H1 (cell line): ENCODE measurements around the gene C11orf65. TPM values are rescaled to one million over a fixed set of nuclear protein-coding genes. Genes with fewer than 3 reads are reported as not detected.

Experiments used
- CTCF ChIA-PET: fragments of 300-600 bp; sonication (Branson Sonifier 250); formaldehyde crosslinking; loops from one replicate; lab custom pipeline; 2021; ENCODE audit not compliant: partially characterized antibody; lab: Charles Lee
- POLR2A ChIA-PET: fragments of 300-600 bp; sonication (Branson Sonifier 250); formaldehyde crosslinking; loops from one replicate; lab custom pipeline; 2021; ENCODE audit warnings: inconsistent platforms; ENCODE audit not compliant: partially characterized antibody; lab: Charles Lee
- DNase-seq, 2 experiments: peaks; one replicate each; pipeline versions ENCODE4 v3.0.0 to v3.0.0-alpha.2; 2010 to 2022; ENCODE audit warnings: low spot score in 2 of 2, low read depth in 1 of 2, mixed read lengths in 1 of 2
- FAIRE-seq: peaks from 2 replicates; lab custom pipeline; 2011; peaks lifted over from hg19 to GRCh38; lab: Jason Lieb, UNC
- H2AFZ ChIP-seq: 2 replicates; pipeline ENCODE4 v1.8.1; 2012; ENCODE audit warnings: low read length, inconsistent platforms
- H2AK5ac ChIP-seq: 2 replicates; pipeline ENCODE4 v1.6.1; 2013; ENCODE audit warnings: low read depth, low read length
- H2BK120ac ChIP-seq: replicated peaks from 2 replicates; pipeline ENCODE3; 2013; ENCODE audit warnings: low read depth, low read length, inconsistent platforms
- H2BK12ac ChIP-seq: 2 replicates; pipeline ENCODE4 v1.6.1; 2013; ENCODE audit warnings: low read depth, low read length
- H2BK15ac ChIP-seq: 2 replicates; pipeline ENCODE4 v1.6.1; 2013; ENCODE audit warnings: low read length
- H2BK20ac ChIP-seq: 2 replicates; pipeline ENCODE4 v1.6.1; 2013; ENCODE audit warnings: low read length
- H2BK5ac ChIP-seq: 2 replicates; pipeline ENCODE4 v1.6.1; 2013; ENCODE audit warnings: low read depth, low read length
- H3K14ac ChIP-seq: 2 replicates; pipeline ENCODE4 v1.6.1; 2013; ENCODE audit warnings: inconsistent platforms; ENCODE audit not compliant: insufficient read length
- H3K18ac ChIP-seq: 2 replicates; pipeline ENCODE4 v1.6.1; 2013; ENCODE audit warnings: low read length; ENCODE audit errors: extremely low read depth
- H3K23ac ChIP-seq: 2 replicates; pipeline ENCODE4 v1.6.1; 2013; ENCODE audit warnings: inconsistent platforms; ENCODE audit not compliant: insufficient read length
- H3K23me2 ChIP-seq: 2 replicates; pipeline ENCODE4 v1.6.1; 2013; ENCODE audit warnings: low read depth, low read length
- H3K27ac ChIP-seq: 2 replicates; pipeline ENCODE4 v1.6.1; 2011; ENCODE audit warnings: low read depth, low read length, inconsistent platforms
- H3K27me3 ChIP-seq, 4 experiments: replicated peaks in 1 of 4; 1 replicate in 1 of 4; 2 replicates in 3 of 4; pipeline versions ENCODE4 v1.6.1 to v1.8.1; 2011 to 2013; ENCODE audit warnings: low read length in 3 of 4, mild to moderate bottlenecking in 3 of 4, inconsistent platforms in 2 of 4, mixed read lengths in 2 of 4, moderate library complexity in 1 of 4; ENCODE audit not compliant: control insufficient read depth in 3 of 4, insufficient read depth in 3 of 4; ENCODE audit errors: extremely low read depth in 1 of 4
- H3K36me3 ChIP-seq, 4 experiments: 2 replicates each; pipeline versions ENCODE4 v1.6.1 to v1.8.1; 2011 to 2013; ENCODE audit warnings: mild to moderate bottlenecking in 4 of 4, low read length in 3 of 4, moderate library complexity in 2 of 4, control low read depth in 1 of 4, inconsistent platforms in 1 of 4; ENCODE audit not compliant: insufficient read depth in 4 of 4, control insufficient read depth in 2 of 4
- H3K4ac ChIP-seq: replicated peaks from 2 replicates; pipeline ENCODE3; 2013; ENCODE audit warnings: low read length, low read depth, mixed read lengths, inconsistent platforms; ENCODE audit not compliant: insufficient read length
- H3K4me1 ChIP-seq, 4 experiments: replicated peaks in 1 of 4; 1 replicate in 1 of 4; 2 replicates in 3 of 4; pipeline versions ENCODE4 v1.6.1 to v1.8.1; 2011 to 2013; ENCODE audit warnings: low read length in 3 of 4, inconsistent platforms in 2 of 4, mixed read lengths in 1 of 4; ENCODE audit not compliant: insufficient read depth in 4 of 4, control insufficient read depth in 3 of 4
- H3K4me2 ChIP-seq, 2 experiments: 2 replicates each; pipeline versions ENCODE4 v1.6.1 to v1.8.1; 2011 to 2013; ENCODE audit warnings: low read depth in 2 of 2, low read length in 2 of 2, control low read depth in 1 of 2, inconsistent platforms in 1 of 2, mild to moderate bottlenecking in 1 of 2; ENCODE audit not compliant: insufficient read depth in 1 of 2
- H3K4me3 ChIP-seq, 4 experiments: fragments of 200-600, 300-600 bp in 1 of 4; sonication (generic), shearing (Covaris generic), sonication (Bioruptor Twin) in 1 of 4; 2 replicates each; pipeline versions ENCODE4 v1.5.1 to v1.8.1; 2011 to 2016; ENCODE audit warnings: low read length in 4 of 4, low read depth in 3 of 4, control low read depth in 2 of 4, inconsistent platforms in 2 of 4, mild to moderate bottlenecking in 2 of 4, mixed read lengths in 1 of 4, moderate library complexity in 1 of 4; ENCODE audit not compliant: insufficient read depth in 2 of 4; ENCODE audit errors: extremely low read depth in 1 of 4
- H3K56ac ChIP-seq: replicated peaks from 2 replicates; pipeline ENCODE3; 2013; ENCODE audit warnings: low read depth, mild to moderate bottlenecking, mixed read lengths, low read length, inconsistent platforms; ENCODE audit not compliant: insufficient read length
- H3K79me1 ChIP-seq: 2 replicates; pipeline ENCODE4 v1.6.1; 2013; ENCODE audit warnings: low read depth, low read length, control low read depth
- H3K79me2 ChIP-seq, 2 experiments: 2 replicates each; pipeline versions ENCODE4 v1.6.1 to v1.8.1; 2012 to 2013; ENCODE audit warnings: low read length in 2 of 2, mild to moderate bottlenecking in 2 of 2, inconsistent platforms in 1 of 2; ENCODE audit not compliant: insufficient read depth in 2 of 2, control insufficient read depth in 1 of 2
- H3K9ac ChIP-seq, 4 experiments: replicated peaks in 1 of 4; 1 replicate in 1 of 4; 2 replicates in 3 of 4; pipeline versions ENCODE4 v1.6.1 to v1.8.1; 2011 to 2013; ENCODE audit warnings: low read depth in 3 of 4, low read length in 3 of 4, control low read depth in 2 of 4, mild to moderate bottlenecking in 2 of 4, moderate library complexity in 2 of 4, inconsistent platforms in 1 of 4; ENCODE audit errors: extremely low read depth in 1 of 4
- H3K9me3 ChIP-seq, 2 experiments: 2 replicates each; pipeline versions ENCODE4 v1.6.1 to v1.8.1; 2012 to 2013; ENCODE audit warnings: mild to moderate bottlenecking in 2 of 2, moderate library complexity in 2 of 2, control low read depth in 1 of 2, inconsistent platforms in 1 of 2, low read depth in 1 of 2, low read length in 1 of 2, mixed read lengths in 1 of 2; ENCODE audit not compliant: insufficient read depth in 2 of 2
- H4K20me1 ChIP-seq, 2 experiments: replicated peaks in 1 of 2; 2 replicates each; pipeline versions ENCODE3 to v1.8.1; 2011 to 2013; ENCODE audit warnings: inconsistent platforms in 2 of 2, low read length in 2 of 2, mild to moderate bottlenecking in 1 of 2; ENCODE audit not compliant: insufficient read depth in 2 of 2, control insufficient read depth in 1 of 2
- H4K5ac ChIP-seq: 2 replicates; pipeline ENCODE4 v1.6.1; 2013; ENCODE audit warnings: low read length, low read depth, mixed read lengths, inconsistent platforms; ENCODE audit not compliant: insufficient read length
- H4K8ac ChIP-seq: 2 replicates; pipeline ENCODE4 v1.8.0; 2013; ENCODE audit warnings: mild to moderate bottlenecking, moderate library complexity, low read length, inconsistent platforms; ENCODE audit not compliant: insufficient read depth; ENCODE audit errors: extremely low read depth
- H4K91ac ChIP-seq: replicated peaks from 2 replicates; pipeline ENCODE3; 2013; ENCODE audit warnings: low read length, mixed read lengths, inconsistent platforms; ENCODE audit not compliant: insufficient read length
- ASH2L ChIP-seq: fragments of 200-600, 300-600 bp; sonication (generic); IDR thresholded peaks from one replicate; pipeline ENCODE4 v1.7.1; 2017; ENCODE audit warnings: low read length
- BRCA1 ChIP-seq: IDR thresholded peaks from 2 replicates; pipeline ENCODE4 v1.6.1; 2012; ENCODE audit warnings: low read depth, low read length, improper control_type of control experiment
- CHD1 ChIP-seq: IDR thresholded peaks from 2 replicates; pipeline ENCODE4 v1.6.1; 2012; ENCODE audit warnings: low read depth, low read length, improper control_type of control experiment
- CTBP2 ChIP-seq: IDR thresholded peaks from 2 replicates; pipeline ENCODE4 v1.7.0; 2011; ENCODE audit warnings: borderline replicate concordance, mild to moderate bottlenecking, moderate library complexity, mixed read lengths, low read length; ENCODE audit not compliant: insufficient read depth, insufficient read length
- GABPA ChIP-seq: IDR thresholded peaks from 2 replicates; pipeline ENCODE4 v1.6.1; 2011; ENCODE audit warnings: mild to moderate bottlenecking, low read length, moderate library complexity, borderline replicate concordance; ENCODE audit not compliant: insufficient read depth
- PHF8 ChIP-seq: fragments of 200-600 bp; sonication (generic); conservative IDR thresholded peaks from 2 replicates; pipeline ENCODE4 v1.7.1; 2012; ENCODE audit warnings: low read depth, mild to moderate bottlenecking, inconsistent platforms, low read length, moderate library complexity
- RXRA ChIP-seq: IDR thresholded peaks from 2 replicates; pipeline ENCODE4 v1.6.1; 2011; ENCODE audit warnings: low read depth, mild to moderate bottlenecking, low read length, moderate library complexity; ENCODE audit not compliant: insufficient read depth
- SIX5 ChIP-seq: IDR thresholded peaks from 2 replicates; pipeline ENCODE4 v1.6.1; 2011; ENCODE audit warnings: mild to moderate bottlenecking, low read depth, low read length
- SP1 ChIP-seq: IDR thresholded peaks from 2 replicates; pipeline ENCODE4 v1.6.1; 2011; ENCODE audit warnings: low read depth, low read length
- SP4 ChIP-seq: IDR thresholded peaks from 2 replicates; pipeline ENCODE4 v1.6.1; 2012; ENCODE audit warnings: low read length, inconsistent platforms
- TEAD4 ChIP-seq: IDR thresholded peaks from 2 replicates; pipeline ENCODE4 v1.6.1; 2012; ENCODE audit warnings: low read depth, low read length, inconsistent platforms, mixed read lengths
- WGBS, 2 experiments: shearing (Covaris generic) in 1 of 2; methylation state at CpG; one replicate each; pipeline versions ENCODE4 v1.1.6 to v1.1.7; 2013 to 2015; ENCODE audit warnings: low lambda C conversion rate in 2 of 2, mixed read lengths in 2 of 2, inconsistent platforms in 1 of 2, low coverage in 1 of 2, missing lambda C conversion rate in 1 of 2; ENCODE audit not compliant: insufficient replicate concordance in 2 of 2, insufficient coverage in 1 of 2, insufficient read length in 1 of 2; ENCODE audit errors: extremely low coverage in 1 of 2, missing lambda C conversion rate in 1 of 2; 5-methylcytosine and 5-hydroxymethylcytosine counted together
- polyA plus RNA-seq, 7 experiments: library from polyadenylated mRNA; depleted of rRNA in 3 of 7; stranded (reverse) in 5 of 7; unstranded in 2 of 7; fragments of >200 nt in 5 of 7; fragments of 200-250 nt in 2 of 7; gene quantifications; 1 replicate in 5 of 7; 2 replicates in 1 of 7; 4 replicates in 1 of 7; pipeline versions ENCODE4 v1.2.1 to v1.2.3, GENCODE V29; 2011 to 2013; ENCODE audit warnings: missing spikeins in 2 of 7, mixed read lengths in 2 of 7
- total RNA-seq: library from RNA; stranded (reverse); fragmentation: NEBNext Ultra II Directional; extraction: Animal tissue kit (Norgen Biotek cat#: 25700); gene quantifications from 2 replicates; pipeline ENCODE4 v1.2.1, GENCODE V29; 2021

C11orf65 gene
- total and polyA plus RNA-seq, 2 of the 8 experiments (the other 6 are each of a cell fraction or from before 2014, with no cell fraction given), result 0.14 to 0.22 TPM

DNA sequence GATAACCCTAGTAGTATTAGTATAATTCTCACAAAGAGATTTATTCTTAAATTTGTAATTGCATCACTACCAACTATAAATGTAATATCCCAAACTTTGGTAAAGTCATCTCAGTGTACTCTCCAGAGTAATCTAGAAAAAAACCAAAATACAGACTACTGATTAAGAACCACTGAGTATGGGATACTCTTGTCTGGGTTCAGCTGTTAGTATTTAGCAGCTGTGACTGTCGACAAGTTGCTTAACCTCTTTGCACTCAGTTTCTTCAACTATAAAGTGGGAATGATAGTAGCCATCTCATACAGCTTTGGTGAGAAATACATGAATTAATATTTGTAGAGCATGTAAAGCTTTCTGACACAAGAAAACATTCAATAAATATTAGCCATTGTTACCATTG lies 35.3 kb downstream of the C11orf65 start:
- Histone ChIP-seq H3K79me2 (no peaks in the 10 kb centered on the region), H3K9ac (no peak overlapping the region), H2BK12ac (no peak overlapping the region), H3K9me3 (no peaks in the 10 kb centered on the region; a peak in 1 of 4 replicates), H2BK120ac (no peak overlapping the region), H2BK5ac (no peak overlapping the region), H3K79me1 (no peaks in the 10 kb centered on the region), H2BK20ac (no peak overlapping the region), H3K56ac (no peak overlapping the region), H4K20me1 (no peaks in the 10 kb centered on the region), H3K23ac (no peak overlapping the region), H3K4me3 (no peak overlapping the region), H3K4me2 (no peak overlapping the region), H4K8ac (no peak overlapping the region), H3K14ac (no peak overlapping the region), H2AFZ (no peak overlapping the region), H2BK15ac (no peak overlapping the region), H3K4me1 (no peaks in the 10 kb centered on the region), H4K91ac (no peak overlapping the region), H3K4ac (no peak overlapping the region), H2AK5ac (no peak overlapping the region), H3K27me3 (no peaks in the 10 kb centered on the region), H4K5ac (no peak overlapping the region), H3K36me3 (no peaks in the 10 kb centered on the region), H3K27ac (no peak overlapping the region), H3K18ac (no peak overlapping the region), H3K23me2 (no peaks in the 10 kb centered on the region)
- CTCF ChIA-PET, result no interaction called here
- FAIRE-seq (no peak), DNase-seq (no peak)
- 78% methylated on average over 1 of the region's 1 CpG; no CpG with 5 or more reads in 1 of the 2 experiments for WGBS, 2 experiments
- POLR2A ChIA-PET, result no interaction called here
- no peak for TF ChIP-seq GABPA
- no peak for TF ChIP-seq ASH2L
- TF ChIP-seq SIX5, result no peak
- TF ChIP-seq SP1, result no peak
- TF ChIP-seq TEAD4, result no peak
- TF ChIP-seq PHF8, result no peak
- no peak for TF ChIP-seq BRCA1
- TF ChIP-seq RXRA, result no peak
- no peak for TF ChIP-seq CTBP2
- TF ChIP-seq CHD1, result no peak
- TF ChIP-seq SP4, result no peak
